GM13977 (cell line): ENCODE measurements around the gene TFPT.
A peak's percentile ranks its signal among the peaks of the same experiment; 100 is the strongest.

Experiments used
- DNase-seq: peaks from one replicate; pipeline ENCODE4 v3.0.0; 2012; ENCODE audit warnings: low spot score
- CTCF ChIP-seq: IDR thresholded peaks from 2 replicates; pipeline ENCODE4 v1.5.1; 2012; ENCODE audit warnings: mild to moderate bottlenecking, control low read depth; ENCODE audit not compliant: insufficient read depth; ENCODE audit errors: extremely low read depth, missing control alignments
- in situ Hi-C: fragments of 300-500 bp; cut with MboI; formaldehyde crosslinking; loops from one replicate; pipeline ENCODE4 v1.12.0; 2022; ENCODE audit warnings: low sequenced_read_pairs, low pct_unique_long_range_greater_than_20kb, mixed read lengths, inconsistent platforms; ENCODE audit not compliant: unreplicated experiment

Gene TFPT

GRCh38 chr19:54081032-54081431, 34.4 kb downstream of the TFPT start, which contains the start of gene TARM1:
Gene TARM1, minus strand, starts transcription at chr19:54081365. Its CDS starts 25 bp downstream, at chr19:54081340.
- in situ Hi-C loops: no loop called here
- DNase-seq: no peak
- TF ChIP-seq CTCF: no peak

- peak; percentile 1 for DNase-seq
- in situ Hi-C loops: no loop called here
- TF ChIP-seq CTCF: no peak
Measured at GRCh38 chr19:54077334-54077733, 38.1 kb downstream of the TFPT start.

GRCh38 chr19:54074851-54075250, 40.6 kb downstream of the TFPT start:
- TF ChIP-seq CTCF: no peak
- in situ Hi-C loops: no loop called here

GRCh38 chr19:54073829-54074228, 41.6 kb downstream of the TFPT start:
- in situ Hi-C loops: no loop called here
- DNase-seq: peak; percentile 2
- no peak for TF ChIP-seq CTCF

More at GRCh38 chr19:54074851-54075250, 40.6 kb downstream of the TFPT start:
- peak; percentile 1 for DNase-seq

DNA sequence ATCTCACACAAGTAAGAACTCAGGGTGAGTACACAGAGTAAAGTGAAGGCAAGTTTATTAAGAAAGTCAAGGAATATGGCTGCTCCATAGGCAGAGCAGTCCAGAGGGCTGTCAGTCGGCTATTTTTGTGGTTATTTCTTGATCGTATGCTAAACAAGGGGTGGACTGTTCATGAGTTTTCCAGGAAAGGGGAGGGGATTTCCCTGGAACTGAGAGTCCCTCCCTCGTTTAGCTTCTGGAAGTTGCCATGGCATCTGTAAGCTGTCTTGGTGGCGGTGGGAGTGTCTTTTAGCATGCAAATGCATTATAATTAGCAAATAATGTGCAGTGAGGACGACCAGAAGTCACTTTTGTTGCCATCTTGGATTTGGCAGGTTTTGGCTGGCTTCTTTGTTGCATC, 46.0 kb downstream of the TFPT start:
- TF ChIP-seq CTCF: no peak
- in situ Hi-C loops: no loop called here
- no peak for DNase-seq

DNA sequence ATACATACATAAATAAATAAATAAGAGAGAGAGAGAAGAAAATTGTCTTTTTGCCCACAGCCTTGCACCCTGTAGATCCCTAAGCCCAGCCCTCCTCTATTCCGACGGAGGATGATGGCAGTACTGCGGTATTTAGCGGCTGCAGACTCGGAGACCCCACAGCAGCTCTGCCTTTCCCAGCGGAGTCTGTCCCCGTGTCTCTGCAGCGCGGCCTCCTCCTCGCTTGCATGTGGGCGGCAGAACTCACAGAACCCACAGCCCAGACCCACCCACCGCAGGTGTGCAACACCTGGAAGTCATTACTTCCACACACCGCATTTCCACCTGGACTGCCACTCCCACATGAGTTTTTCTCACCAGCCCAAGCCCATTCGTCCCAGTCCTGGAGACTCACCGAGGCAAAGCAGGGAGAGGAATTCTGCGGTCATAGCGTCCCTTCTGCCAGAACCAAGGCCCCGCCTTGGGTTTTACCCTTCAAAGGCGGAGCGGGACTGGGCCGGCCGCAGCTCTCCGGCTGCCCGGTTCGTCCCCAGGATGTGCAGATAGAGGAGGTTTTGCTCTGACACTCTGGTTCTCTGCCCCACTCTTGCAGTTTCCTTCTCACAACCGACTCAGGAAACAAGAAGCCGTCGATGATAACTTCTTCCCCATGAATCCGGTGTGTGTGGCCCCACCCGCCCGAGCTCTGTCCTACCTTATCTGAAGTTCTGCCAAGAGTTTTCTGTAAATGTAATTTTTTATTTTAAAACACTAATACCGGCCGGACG, 51.9 kb downstream of the TFPT start, which contains the start of gene VSTM1:
TSS of gene VSTM1 (minus strand) at position 548 of the 767 bp plus-strand sequence. CDS start at position 428, 120 bp downstream.
- no peak for TF ChIP-seq CTCF
- in situ Hi-C loops: no loop called here
- DNase-seq: peak; percentile 2
